ENCODE data around the gene MSS51.

The MSS51 gene

GRCh38 chr10:73426318-73426717 is 7.0 kb downstream of the MSS51 start:
- TF ChIP-seq CTCF (IDR thresholded peaks at IDR 0.05; ENCODE audit: low read depth, low read length), result no peak
- no peak for TF ChIP-seq MYC (IDR thresholded peaks at IDR 0.05; ENCODE audit: low read depth, low read length)
- TF ChIP-seq POLR2A (IDR thresholded peaks at IDR 0.05; ENCODE audit: extremely low read depth, insufficient read length), result no peak
- no peak for TF ChIP-seq MAX (IDR thresholded peaks at IDR 0.05; ENCODE audit: low read depth, low read length)
- no peak for DNase-seq (ENCODE audit: low read depth)
- no peak overlapping the region for H3K4me3 ChIP-seq (ENCODE audit: low read depth, low read length)

GRCh38 chr10:73424478-73424877 is 8.9 kb downstream of the MSS51 start:
- TF ChIP-seq MYC (IDR thresholded peaks at IDR 0.05; ENCODE audit: low read depth, low read length) (no peak), CTCF (IDR thresholded peaks at IDR 0.05; ENCODE audit: low read depth, low read length) (no peak), POLR2A (IDR thresholded peaks at IDR 0.05; ENCODE audit: extremely low read depth, insufficient read length) (no peak), MAX (IDR thresholded peaks at IDR 0.05; ENCODE audit: low read depth, low read length) (no peak)
- DNase-seq (ENCODE audit: low read depth), result no peak

GRCh38 chr10:73423309-73423708 is 10.1 kb downstream of the MSS51 start:
- H3K4me3 ChIP-seq (ENCODE audit: low read depth, low read length), result no peak overlapping the region
- TF ChIP-seq CTCF (IDR thresholded peaks at IDR 0.05; ENCODE audit: low read depth, low read length), result no peak
- TF ChIP-seq MAX (IDR thresholded peaks at IDR 0.05; ENCODE audit: low read depth, low read length), result no peak
- TF ChIP-seq POLR2A (IDR thresholded peaks at IDR 0.05; ENCODE audit: extremely low read depth, insufficient read length), result no peak
- TF ChIP-seq MYC (IDR thresholded peaks at IDR 0.05; ENCODE audit: low read depth, low read length), result no peak
- no peak for DNase-seq (ENCODE audit: low read depth)

More at GRCh38 chr10:73424478-73424877, 8.9 kb downstream of the MSS51 start:
- H3K4me3 ChIP-seq (ENCODE audit: low read depth, low read length), result no peak overlapping the region

- no peak for DNase-seq (ENCODE audit: low read depth)
- no peak overlapping the region for H3K4me3 ChIP-seq (ENCODE audit: low read depth, low read length)
- TF ChIP-seq POLR2A (IDR thresholded peaks at IDR 0.05; ENCODE audit: extremely low read depth, insufficient read length) (no peak), MAX (IDR thresholded peaks at IDR 0.05; ENCODE audit: low read depth, low read length) (no peak), CTCF (IDR thresholded peaks at IDR 0.05; ENCODE audit: low read depth, low read length) (no peak), MYC (IDR thresholded peaks at IDR 0.05; ENCODE audit: low read depth, low read length) (no peak)
Observed at GRCh38 chr10:73416571-73416970, 16.8 kb downstream of the MSS51 start.

- peak overlapping the region; percentile 91 for H3K4me3 ChIP-seq (ENCODE audit: low read depth, low read length)
- no peak for DNase-seq (ENCODE audit: low read depth)
- peak; percentile 3 for TF ChIP-seq CTCF (IDR thresholded peaks at IDR 0.05; ENCODE audit: low read depth, low read length)
- TF ChIP-seq MAX (IDR thresholded peaks at IDR 0.05; ENCODE audit: low read depth, low read length), result no peak
Observed at GRCh38 chr10:73414230-73414945, 19.0 kb downstream of the MSS51 start.

Measured in NB4 (cell line).